ENCODE data around the gene TAPBP.

DNA sequence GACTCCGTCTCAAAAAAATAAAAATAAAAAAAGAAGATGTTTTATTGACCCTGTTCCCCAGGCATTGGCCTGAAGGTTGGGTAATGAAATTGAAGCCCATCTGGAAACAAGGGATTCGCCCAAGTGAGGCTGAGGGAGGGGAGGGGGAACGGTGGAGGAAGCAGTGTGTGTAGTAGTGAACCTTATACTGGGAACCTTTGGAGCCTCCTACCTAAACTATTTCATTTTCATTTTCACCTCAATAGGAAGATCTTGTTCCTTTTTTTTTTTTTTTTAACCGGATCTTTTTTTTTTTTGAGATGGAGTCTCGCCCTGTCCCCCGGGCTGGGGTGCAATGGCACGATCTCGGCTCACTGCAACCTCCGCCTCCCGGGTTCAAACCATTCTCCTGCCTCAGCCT, 16.9 kb upstream of the TAPBP start:
- TF ChIP-seq, protein P1, sequence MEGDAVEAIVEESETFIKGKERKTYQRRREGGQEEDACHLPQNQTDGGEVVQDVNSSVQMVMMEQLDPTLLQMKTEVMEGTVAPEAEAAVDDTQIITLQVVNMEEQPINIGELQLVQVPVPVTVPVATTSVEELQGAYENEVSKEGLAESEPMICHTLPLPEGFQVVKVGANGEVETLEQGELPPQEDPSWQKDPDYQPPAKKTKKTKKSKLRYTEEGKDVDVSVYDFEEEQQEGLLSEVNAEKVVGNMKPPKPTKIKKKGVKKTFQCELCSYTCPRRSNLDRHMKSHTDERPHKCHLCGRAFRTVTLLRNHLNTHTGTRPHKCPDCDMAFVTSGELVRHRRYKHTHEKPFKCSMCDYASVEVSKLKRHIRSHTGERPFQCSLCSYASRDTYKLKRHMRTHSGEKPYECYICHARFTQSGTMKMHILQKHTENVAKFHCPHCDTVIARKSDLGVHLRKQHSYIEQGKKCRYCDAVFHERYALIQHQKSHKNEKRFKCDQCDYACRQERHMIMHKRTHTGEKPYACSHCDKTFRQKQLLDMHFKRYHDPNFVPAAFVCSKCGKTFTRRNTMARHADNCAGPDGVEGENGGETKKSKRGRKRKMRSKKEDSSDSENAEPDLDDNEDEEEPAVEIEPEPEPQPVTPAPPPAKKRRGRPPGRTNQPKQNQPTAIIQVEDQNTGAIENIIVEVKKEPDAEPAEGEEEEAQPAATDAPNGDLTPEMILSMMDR (IDR thresholded peaks at IDR 0.05; ENCODE audit: low read length), result no peak
- TF ChIP-seq EZH2 (IDR thresholded peaks at IDR 0.05; ENCODE audit: borderline replicate concordance, low read length), result no peak

Measured in OCI-LY1 (cell line).